GM18909 (cell line): Measurements from ENCODE around the gene DLGAP1.
"Not testable (repeated sequence)": the region's sequence is repeated elsewhere in the genome, so short reads cannot be mapped to it uniquely, and the experiment has no call there.

Experiments used
- ATAC-seq: cut with Tn5 transposase; IDR thresholded peaks from one replicate; pipeline ENCODE4 v1.9.1; 2021; ENCODE audit warnings: mild to moderate bottlenecking; ENCODE audit not compliant: unreplicated experiment, poor library complexity

Gene DLGAP1

DNA sequence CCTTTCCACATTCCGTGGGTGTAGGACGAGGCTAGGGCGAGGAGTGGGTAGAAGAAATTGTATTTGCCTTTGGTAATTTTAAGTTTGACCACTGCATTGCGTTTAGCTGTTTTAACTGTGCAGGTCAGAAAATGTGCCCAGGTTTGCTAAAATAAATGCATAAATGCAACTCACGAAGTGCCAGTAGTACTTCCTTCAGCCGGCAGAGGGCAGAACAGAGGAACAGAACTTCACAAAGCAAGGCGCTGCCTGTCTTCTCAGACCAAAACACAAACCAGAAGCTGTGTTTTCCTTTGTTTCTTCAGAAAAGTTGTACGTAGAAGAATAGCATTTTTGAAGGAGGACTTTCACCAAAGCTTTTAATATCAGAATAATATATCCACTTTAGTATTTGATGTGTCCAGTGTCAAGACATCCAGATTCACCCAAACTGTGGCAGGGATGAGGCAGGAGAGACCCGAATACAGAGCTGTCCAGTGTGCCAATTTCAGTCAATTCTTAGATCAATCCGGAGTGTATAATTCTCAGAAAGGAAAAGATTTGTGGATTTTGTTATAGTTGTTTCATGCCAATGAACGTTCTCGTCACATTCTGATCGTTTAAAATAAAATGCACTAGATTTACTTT, 348.6 kb downstream of the DLGAP1 start:
- peak; percentile 80 for ATAC-seq

DNA sequence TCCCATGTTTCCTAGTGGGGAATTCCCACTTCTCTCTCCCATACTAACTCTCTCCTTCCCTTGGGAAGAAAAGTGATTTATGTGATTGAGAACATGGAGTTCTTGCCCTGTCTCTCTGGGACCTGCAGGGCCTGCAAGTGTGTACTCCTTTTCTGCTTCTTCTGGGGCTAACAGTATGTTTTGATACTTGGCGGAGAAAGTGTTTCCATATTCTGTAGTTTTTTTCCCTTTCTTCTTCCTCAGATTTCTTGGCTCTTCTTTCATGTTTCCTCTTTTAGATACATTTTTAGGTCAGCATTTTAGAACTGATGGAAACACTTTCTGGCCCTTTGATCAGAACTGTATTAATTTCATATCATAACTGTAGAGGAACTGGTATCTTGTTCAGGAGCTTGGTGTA, 352.2 kb downstream of the DLGAP1 start:
- ATAC-seq = no peak

DNA sequence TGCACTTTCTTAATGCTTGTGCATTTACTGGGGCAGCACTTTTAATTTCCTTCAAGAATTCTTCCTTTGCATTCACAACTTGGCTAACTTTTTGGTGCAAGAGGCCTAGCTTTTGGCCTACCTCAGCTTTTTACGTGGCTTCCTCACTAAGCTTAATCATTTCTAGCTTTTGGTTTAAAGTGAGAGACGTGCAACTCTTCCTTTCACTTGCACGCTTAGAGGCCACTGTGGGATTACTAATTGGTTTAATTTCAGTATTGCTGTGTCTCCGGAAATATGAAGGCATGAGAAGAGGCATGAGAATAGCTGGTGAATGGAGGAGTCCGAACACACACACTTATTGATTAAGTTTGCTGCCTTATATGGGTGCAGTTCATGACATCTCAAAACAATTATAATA, 354.1 kb downstream of the DLGAP1 start:
- no peak for ATAC-seq

DNA sequence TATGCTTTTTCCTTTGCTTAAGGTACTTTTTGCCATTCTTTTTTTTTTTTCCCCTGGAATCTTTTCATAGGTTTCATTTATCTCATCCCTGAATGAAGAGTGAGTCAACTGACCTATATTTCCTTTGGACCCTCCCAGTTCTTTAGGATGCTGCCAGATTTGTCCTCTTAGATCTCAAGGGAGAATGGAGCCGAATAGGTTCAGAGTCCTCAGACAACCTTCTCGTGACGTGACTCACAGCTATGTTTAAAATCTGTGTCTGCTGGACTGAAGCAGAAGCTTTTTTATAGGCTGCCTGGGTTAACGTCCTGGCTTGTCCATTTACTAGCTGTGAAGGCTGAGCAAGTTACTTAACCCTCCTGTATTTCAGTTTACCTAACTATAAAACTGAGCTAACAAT, 358.6 kb downstream of the DLGAP1 start:
- no peak for ATAC-seq

DNA sequence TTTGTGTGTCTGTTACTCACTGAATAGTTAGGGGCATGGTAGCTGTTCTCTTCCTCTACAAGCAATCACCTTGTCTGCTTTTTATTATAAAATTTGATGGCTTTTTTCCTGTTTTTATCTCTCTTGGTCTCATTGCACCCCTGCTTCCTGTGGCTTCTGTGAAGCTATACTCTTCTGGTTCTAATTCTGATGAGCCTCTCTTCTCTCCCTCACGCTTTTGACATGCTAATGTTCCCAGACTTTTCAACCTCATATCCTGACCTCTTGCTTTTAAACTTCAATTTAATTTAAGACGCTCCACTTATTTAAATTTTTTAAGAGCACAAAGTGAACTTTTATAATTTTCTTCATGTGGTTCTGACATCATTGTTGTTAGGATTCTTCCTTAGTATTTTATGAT, 361.4 kb downstream of the DLGAP1 start:
- no peak for ATAC-seq

DNA sequence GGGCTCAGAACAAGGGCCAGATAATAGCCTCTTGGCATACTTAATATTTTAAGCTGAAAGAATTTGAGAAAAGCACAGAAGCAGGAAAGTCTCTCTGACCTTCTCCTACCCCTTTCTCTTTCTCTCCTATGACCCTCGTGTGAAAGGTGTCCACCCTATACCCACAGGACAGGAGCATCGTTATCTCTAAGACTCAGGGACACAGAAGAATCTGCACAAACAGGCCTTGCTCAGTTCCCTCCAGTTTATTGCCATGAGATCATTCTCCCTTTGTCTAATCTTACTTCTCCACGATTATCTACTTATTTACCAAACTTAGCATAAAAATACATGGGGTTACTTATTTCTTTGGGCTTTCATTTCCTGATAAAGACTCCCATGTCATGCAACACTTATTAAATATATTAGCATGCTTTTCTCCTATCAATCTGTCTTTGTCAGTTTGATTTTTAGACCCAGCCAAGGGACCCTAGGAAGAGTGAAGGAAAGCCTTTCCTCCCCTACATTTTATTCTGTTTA, 370.7 kb downstream of the DLGAP1 start:
- no peak for ATAC-seq

DNA sequence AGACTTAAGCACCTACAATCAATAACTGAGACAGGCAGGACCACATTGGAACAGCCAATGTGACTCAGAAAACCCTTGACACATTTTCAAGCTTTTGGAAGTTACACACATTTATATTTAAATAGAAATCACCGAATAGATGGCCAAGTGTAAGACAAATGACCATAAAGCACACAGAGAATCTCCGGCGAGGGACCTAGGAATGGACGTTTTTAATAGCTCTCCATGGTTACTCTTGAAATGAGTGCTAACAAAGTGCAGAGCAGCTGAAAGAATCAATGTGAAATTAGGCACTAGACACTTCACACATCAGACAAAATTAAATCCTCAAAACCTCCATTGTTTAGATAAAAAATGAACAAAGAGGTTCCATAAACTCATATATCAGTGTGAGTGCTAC, 376.9 kb downstream of the DLGAP1 start:
- ATAC-seq = no peak

DNA sequence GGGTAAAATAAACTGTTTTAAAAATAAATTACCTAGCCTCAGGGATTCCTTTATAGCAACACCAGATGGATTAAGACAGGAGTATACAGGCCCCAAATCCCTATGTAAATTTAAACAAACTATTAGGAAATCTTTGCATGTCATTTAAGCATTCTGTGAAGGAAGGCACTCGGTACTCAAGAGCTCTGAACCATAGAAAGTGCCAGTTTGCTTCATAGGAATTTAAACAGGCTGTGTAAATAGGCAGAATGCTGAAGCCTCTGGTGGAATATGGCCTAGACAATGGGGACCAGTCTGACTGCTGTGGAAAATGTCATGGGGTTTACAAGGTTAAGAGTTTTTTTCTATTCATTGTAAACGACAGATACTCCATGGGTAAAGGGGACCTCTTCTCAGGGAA, 377.4 kb downstream of the DLGAP1 start:
- ATAC-seq = no peak

DNA sequence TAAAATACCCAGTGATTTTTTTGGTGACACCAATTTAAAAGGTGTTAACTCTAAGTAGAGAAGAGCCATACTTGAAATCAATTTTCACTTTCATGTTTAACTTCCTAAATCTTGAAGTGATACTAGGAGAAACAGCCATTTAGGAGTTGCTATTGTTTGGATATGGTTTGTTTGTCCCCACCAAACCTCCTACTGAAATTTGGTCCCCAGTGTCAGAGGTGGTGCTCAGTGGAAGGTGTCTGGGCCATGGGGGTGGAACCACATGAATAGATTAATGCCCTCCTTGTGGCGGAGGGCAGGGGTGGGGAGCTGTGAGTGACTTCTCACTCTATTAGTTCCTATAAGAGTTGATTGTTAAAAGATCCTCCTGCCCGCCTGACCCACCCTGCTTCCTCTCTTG, 377.9 kb downstream of the DLGAP1 start:
- ATAC-seq = no peak

DNA sequence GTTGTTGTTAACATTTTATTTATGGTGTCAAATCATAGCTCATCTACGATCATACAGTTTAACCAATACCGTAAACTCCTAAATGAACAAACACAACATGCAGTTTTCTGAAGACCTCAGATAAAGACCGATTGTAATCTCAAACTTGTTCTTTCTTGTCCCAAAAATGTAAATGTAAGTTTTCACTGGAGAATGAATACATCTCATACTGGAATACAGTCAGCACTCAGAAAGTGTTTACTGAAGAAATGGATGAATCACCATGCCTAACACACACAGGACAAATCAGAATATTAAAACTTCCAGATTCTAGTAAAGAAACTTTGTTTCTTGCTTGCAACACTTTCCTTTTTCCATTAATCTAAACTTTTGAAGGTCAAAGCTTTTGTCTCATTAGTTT, 380.5 kb downstream of the DLGAP1 start:
- ATAC-seq = no peak

DNA sequence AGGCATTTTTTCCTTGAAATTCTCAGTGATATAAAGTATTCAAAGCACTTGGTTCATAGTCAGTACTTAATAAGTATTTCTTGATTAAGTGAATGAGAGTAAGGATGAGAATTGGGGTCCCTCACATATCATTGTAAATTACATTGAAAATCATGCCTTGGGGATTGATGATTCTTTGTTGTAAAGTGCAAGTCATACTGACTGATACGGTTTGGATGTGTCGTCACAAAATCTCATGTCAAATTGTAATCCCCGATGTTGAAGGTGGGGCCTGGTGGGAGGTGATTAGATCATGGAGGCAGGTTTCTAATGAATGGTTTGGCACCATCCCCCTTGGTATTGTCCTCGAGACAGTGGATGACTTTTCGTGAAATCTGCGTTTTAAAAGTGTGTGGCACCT, 385.9 kb downstream of the DLGAP1 start:
- no peak for ATAC-seq

DNA sequence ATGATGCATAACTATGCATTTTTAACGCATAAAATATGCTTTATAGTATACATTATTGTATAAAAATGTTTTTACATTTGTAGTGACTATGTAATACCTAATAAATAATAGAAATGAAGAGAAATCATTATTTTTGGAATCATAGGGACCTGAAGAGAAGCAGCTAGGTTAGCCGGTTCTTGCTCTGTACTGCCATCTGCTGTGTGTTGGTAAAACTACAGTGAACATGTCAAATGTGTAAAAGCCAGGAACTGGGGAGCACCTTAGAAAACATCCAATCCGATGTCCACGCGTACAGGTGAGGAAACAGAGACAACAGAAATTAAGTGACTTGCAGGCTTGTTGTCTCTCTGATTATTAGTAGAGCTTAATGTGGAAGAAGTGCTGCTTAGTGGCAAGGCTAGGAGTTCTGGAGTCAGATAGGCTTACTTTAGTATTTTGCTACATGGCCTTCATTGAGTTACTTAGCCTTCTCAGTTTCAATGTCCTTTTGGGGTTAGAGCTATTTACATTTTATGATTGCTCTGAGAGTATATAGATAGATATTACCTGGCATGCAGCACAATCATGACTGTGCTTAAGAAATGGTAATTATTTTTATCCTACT, 386.5 kb downstream of the DLGAP1 start:
- ATAC-seq = peak; percentile 78

DNA sequence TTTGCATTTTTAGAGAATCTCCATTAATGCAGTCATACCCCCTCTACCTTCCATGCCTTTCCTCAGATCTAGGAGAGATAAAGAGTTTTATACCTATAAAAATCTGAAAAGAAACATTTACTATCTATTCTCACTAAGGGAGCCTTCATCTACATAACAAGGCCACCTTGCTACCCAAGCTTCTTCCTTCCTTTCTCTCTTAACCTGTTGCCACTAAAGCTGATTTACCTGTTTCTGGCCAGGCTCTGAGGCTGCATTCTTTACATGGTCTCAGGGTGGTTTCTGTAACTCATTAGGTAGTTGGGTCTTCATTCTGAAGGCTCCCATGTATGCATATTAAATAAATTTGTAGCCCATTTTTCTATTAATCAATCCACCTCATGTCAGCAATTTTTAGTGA, 391.6 kb downstream of the DLGAP1 start:
- ATAC-seq = no peak

DNA sequence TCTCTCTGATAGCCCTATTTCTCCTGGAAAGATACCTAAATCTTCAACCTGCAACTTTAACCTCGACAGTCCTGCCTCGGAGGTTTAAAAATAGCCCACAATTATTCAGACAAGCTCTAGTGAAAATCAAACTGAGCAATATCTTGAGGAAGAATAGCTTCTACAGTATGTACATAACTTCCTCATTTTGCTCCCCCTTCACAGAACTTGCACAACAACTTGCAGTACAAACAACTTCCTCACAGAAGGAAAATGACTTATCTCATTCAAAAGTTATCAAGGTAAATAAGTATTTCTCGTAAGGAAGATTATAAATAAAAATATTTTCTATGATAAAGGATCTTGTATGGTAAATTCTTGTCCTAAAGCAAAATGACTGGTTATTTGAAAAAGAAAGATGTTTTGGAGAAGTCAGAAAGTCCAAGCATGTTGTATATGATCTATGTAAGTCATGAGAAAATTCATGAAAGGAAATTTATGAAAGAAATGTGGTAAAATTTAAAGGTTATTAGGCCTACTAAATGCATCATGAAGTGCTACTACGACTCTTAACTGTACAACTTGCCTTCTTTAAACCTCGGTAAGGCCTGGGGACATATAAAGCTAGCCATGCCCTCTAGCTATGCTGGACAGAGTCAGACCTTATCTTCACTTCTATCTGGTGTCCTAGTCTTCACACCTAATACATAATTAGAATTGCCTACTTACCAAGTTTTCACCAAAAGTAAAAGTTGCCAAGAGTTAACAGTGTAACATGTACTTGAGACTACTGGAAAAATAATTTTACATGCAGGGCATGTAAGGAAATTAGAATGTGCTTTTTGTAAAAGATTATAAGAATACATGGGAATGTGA, 394.5 kb downstream of the DLGAP1 start:
- ATAC-seq = no peak

DNA sequence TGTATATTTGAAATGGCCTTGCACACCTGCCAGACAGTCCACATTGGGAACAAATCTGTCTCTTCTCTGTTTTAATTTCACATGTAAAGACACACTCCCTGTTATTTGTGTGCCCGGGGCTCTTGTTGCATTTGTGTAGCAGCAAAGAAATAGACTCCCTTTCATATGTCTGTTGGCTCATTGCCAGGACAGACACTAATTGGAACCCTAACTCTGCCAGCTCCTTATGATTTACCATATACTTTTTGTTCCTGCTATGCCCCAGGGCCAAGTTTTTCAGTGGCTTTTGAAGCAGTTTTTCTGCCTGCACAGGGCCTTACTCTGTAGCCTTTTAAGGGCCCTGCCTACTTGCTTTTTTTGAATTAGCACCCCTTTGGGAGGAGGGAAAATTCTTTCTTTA, 396.9 kb downstream of the DLGAP1 start:
- ATAC-seq = no peak

DNA sequence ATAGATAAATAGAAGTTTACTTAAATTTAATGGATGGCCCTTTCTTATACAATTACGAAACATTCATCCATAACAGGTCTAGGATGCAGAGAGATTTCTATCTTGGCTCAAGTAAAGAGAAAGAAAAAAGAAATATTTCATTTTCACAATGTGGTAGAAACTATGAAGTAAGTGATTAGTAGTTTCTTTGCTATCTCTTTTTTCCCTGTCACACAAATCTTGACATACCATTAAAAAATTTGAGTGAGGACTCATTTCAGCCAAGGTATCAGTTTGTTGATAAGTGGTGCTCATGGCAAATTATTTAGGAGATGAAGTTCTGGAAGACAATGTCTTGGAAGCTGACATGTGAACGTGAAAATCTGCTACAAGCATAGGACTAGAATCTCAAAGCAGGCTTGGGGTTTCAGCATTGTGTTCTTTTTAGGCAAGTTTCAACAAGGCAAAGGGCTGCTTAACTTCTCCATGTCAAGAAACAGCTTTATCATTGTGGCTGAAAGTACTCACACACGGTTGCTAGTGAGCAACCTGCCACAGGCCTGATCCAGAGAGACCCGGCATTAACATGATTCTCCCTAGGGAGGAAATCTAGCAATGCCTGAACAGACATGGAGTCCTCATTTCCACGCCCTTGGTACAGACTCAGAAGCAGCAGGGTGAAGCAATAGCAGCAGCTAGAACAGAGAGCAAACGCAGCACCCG, 414.6 kb downstream of the DLGAP1 start:
- no peak for ATAC-seq

DNA sequence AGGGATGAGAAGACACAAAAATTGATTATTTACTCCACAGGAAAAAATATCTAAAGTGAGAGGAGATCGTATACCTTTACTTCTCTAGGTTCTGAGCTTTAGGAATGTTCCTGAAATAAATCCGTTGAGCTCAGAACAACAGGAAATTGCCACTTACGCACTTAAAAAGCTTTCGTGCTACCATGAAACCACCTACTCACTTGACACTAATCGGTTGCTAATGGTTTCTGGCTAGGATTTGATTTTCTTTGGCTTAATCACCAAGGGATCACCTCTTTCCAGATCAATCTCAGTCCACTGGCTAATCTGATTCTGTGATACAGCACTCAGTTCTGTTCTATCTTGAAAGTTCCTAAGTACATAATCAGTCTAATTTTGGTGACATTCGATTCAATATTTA, 419.6 kb downstream of the DLGAP1 start:
- no peak for ATAC-seq

DNA sequence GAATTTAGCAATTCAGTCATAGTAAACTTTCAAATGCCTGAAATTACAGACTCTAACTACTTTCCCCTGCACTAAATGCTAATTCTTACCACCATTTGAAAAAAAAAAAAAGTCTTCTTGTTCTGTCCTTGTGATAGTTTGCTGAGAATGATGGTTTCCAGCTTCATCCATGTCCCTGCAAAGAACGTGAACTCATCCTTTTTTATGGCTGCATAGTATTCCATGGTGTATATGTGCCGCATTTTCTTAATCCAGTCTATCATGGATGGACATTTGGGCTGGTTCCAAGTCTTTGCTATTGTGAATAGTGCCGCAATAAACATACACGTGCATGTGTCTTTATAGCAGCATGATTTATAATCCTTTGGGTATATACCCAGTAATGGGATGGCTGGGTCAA, 420.3 kb downstream of the DLGAP1 start:
- not testable (repeated sequence) for ATAC-seq

DNA sequence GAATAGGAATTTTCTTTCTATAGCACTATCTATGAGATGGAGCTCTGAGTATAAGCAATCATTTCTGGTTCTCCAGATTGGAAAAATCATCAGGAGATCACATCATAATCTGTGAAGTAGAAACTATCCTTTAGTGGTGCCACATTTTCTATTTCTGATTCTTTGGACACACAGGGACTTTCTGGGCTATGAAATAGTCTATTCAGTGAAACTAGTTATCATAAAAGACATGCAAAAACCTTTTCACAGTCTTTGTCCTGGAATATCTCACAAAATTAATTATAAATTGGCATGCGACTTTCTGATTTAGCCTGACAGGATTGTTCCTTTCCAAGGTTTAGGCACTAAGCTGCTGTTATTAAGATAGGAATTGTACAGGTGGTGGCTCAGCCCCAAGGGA, 428.6 kb downstream of the DLGAP1 start:
- no peak for ATAC-seq

DNA sequence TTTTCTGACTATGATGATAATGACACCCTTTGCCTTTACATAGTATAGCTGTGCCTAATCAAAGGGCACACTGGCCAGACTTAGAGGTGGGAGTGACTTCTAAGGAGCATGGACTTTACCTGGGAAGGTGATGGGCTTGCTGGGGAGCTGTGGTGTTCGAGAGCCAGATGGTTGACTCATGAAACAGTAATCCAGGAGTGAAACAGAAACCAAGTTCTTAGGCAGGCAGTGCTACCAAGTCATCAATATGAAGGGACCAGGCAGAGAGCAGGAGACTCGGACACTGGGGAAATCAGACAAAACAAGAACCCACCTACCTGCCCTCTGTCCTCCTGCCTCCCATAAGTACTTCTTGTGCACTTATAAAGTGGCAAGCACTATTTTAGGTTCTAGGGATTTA, 430.4 kb downstream of the DLGAP1 start:
- no peak for ATAC-seq

DNA sequence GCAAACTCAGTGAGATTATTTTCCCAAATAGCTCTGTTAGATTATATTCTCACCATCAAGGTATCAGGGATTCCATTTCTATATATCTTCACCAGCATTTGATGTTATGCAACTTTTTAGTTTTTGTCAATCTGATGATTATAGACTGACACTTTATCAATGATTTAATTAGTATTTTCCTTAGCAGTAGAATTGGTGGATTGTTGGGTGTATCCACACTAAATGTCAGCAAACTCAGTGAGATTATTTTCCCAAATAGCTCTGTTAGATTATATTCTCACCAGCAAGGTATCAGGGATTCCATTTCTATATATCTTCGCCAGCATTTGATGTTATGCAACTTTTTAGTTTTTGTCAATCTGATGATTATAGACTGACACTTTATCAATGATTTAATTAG, 432.4 kb downstream of the DLGAP1 start:
- not testable (repeated sequence) for ATAC-seq
